GM19023 (cell line): ENCODE data around the gene SAMD15.
"Not testable (repeated sequence)": the region's sequence is repeated elsewhere in the genome, so short reads cannot be mapped to it uniquely, and the experiment has no call there.

ENCODE experiments used
- ATAC-seq: cut with Tn5 transposase; IDR thresholded peaks from one replicate; pipeline ENCODE4 v1.9.1; 2021; ENCODE audit warnings: mild to moderate bottlenecking, moderate library complexity; ENCODE audit not compliant: unreplicated experiment

SAMD15 gene

GRCh38 chr14:77375164-77375950 lies 1.8 kb upstream of the SAMD15 start:
- no peak for ATAC-seq

- ATAC-seq: peak; percentile 26
Observed at GRCh38 chr14:77375973-77376770, 1.0 kb upstream of the SAMD15 start.

- ATAC-seq: peak; percentile 4
Observed at GRCh38 chr14:77377502-77377844, 294 bp downstream of the SAMD15 start.

- ATAC-seq: no peak
Observed at GRCh38 chr14:77378701-77379100, 1.5 kb downstream of the SAMD15 start.

GRCh38 chr14:77390188-77390587 lies 13.0 kb downstream of the SAMD15 start:
- ATAC-seq: no peak

- ATAC-seq: no peak
Observed at GRCh38 chr14:77400216-77400615, 23.0 kb downstream of the SAMD15 start.

- no peak for ATAC-seq
Observed at GRCh38 chr14:77403768-77404167, 26.6 kb downstream of the SAMD15 start.

- ATAC-seq: no peak
Observed at GRCh38 chr14:77406086-77406485, 28.9 kb downstream of the SAMD15 start.

GRCh38 chr14:77406718-77407117 lies 29.5 kb downstream of the SAMD15 start:
- no peak for ATAC-seq

GRCh38 chr14:77407158-77407557 lies 30.0 kb downstream of the SAMD15 start:
- no peak for ATAC-seq

- ATAC-seq: no peak
Observed at GRCh38 chr14:77409131-77409533, 32.0 kb downstream of the SAMD15 start.

- ATAC-seq: not testable (repeated sequence)
Observed at GRCh38 chr14:77415403-77416030, 38.3 kb downstream of the SAMD15 start.

GRCh38 chr14:77416098-77416497 lies 38.9 kb downstream of the SAMD15 start:
- not testable (repeated sequence) for ATAC-seq

- ATAC-seq: no peak
Observed at GRCh38 chr14:77416836-77417235, 39.7 kb downstream of the SAMD15 start.

- no peak for ATAC-seq
Observed at GRCh38 chr14:77421201-77421600, 44.0 kb downstream of the SAMD15 start.

- ATAC-seq: no peak
Observed at GRCh38 chr14:77423423-77423822, 46.2 kb downstream of the SAMD15 start, which contains the start of gene NOXRED1. NOXRED1 (minus strand) TSS chr14:77423523; CDS start chr14:77422889, 634 bp downstream.

GRCh38 chr14:77424862-77425261 lies 47.7 kb downstream of the SAMD15 start:
- ATAC-seq: no peak

- no peak for ATAC-seq
Observed at GRCh38 chr14:77426396-77426795, 49.2 kb downstream of the SAMD15 start.

GRCh38 chr14:77436042-77436441 lies 58.9 kb downstream of the SAMD15 start:
- ATAC-seq: no peak

GRCh38 chr14:77438596-77438995 lies 61.4 kb downstream of the SAMD15 start:
- no peak for ATAC-seq

GRCh38 chr14:77439861-77440260 lies 62.7 kb downstream of the SAMD15 start:
- no peak for ATAC-seq
